HUDEP-2 (cell line): ENCODE measurements around the gene ELMOD2.
A peak's percentile ranks its signal among the peaks of the same experiment; 100 is the strongest.
"Not testable (repeated sequence)": the region's sequence is repeated elsewhere in the genome, so short reads cannot be mapped to it uniquely, and the experiment has no call there.

Experiments used
- DNase-seq, 76 experiments: peaks; one replicate each; lab custom pipeline; 2025; ENCODE audit not compliant: unreplicated experiment in 76 of 76; lab: John Stamatoyannopoulos, UW

ELMOD2 gene, protein sequence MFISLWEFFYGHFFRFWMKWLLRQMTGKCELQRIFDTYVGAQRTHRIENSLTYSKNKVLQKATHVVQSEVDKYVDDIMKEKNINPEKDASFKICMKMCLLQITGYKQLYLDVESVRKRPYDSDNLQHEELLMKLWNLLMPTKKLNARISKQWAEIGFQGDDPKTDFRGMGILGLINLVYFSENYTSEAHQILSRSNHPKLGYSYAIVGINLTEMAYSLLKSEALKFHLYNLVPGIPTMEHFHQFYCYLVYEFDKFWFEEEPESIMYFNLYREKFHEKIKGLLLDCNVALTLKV

GRCh38 chr4:140523857-140524742 lies at the start of gene ELMOD2:
Gene ELMOD2, plus strand, starts transcription at chr4:140524168. Its CDS starts 1,261 bp downstream, at chr4:140525429.
- DNase-seq: peak; percentile 11 to 98 (median 94)

DNA sequence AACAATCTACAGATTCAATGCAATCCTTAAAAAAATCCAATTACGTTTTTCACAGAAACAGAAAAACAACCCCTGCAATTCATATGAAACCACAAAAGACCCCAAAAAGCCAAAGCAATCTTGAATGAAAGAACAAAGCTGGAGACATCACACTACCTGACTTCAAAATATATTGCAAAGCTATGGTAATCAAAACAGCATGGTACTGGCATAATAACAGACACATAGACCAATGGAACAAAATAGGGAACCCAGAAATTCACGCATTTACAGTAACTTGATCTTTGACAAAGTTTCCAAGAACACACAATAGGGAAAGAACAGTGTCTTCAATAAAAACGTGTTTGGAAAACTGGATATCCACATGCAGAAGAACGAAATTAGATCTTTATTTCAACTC lies 40.5 kb upstream of the ELMOD2 start:
- DNase-seq: no peak

- DNase-seq: no peak
Measured at GRCh38 chr4:140485939-140486338, 38.0 kb upstream of the ELMOD2 start.

GRCh38 chr4:140497405-140497746 lies 26.6 kb upstream of the ELMOD2 start:
- DNase-seq: no peak

GRCh38 chr4:140497747-140498636 lies 26.0 kb upstream of the ELMOD2 start, which contains the start of gene MGAT4D:
Gene MGAT4D, minus strand, starts transcription at chr4:140498293. Its CDS starts 71 bp downstream, at chr4:140498222.
- DNase-seq: no peak

DNA sequence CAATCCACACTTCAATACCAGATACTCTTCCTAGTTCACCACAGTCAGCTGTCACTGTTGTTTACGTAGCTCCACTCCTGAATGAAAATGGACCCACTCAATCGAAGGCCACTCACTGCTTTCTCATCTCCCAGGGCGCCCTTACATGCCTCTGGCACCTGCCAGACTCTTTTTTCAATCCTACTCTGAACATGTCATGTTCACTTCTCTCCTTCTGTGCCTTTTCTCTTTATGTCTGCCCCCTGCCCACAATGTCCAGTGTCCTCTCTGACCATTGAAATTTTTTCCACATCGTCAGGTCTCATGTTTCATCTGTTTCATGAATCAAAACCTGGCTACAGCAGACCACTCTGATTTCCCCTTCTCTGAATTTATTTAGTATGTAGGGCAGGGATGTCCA lies 24.6 kb upstream of the ELMOD2 start:
- no peak for DNase-seq

- no peak for DNase-seq
Measured at GRCh38 chr4:140504261-140504660, 19.7 kb upstream of the ELMOD2 start.

GRCh38 chr4:140513765-140514164 lies 10.2 kb upstream of the ELMOD2 start:
- not testable (repeated sequence) for DNase-seq

GRCh38 chr4:140515423-140515822 lies 8.5 kb upstream of the ELMOD2 start:
- no peak for DNase-seq

DNA sequence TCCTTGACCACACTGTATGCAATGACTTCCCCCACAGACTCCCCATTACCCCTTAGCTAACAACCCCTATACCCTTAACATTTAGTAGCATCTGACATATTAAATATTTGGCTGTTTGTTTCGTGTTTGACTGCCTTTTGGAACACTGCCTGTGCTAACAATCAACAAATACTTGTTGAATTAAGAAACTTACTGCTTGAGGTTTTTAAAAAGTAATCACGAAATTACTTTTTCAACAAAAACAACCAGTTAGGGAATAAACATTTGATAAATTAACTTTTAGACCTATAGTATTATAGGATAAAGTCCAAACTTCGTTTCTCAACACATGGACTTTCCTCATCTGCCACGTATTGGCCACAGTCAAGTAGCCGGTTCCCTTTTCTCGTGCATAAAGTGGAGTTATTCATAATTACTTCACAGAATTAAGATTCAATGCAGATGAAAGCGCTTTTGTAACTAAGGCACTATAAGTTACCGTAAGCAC lies 555 bp upstream of the ELMOD2 start:
- DNase-seq: no peak

DNA sequence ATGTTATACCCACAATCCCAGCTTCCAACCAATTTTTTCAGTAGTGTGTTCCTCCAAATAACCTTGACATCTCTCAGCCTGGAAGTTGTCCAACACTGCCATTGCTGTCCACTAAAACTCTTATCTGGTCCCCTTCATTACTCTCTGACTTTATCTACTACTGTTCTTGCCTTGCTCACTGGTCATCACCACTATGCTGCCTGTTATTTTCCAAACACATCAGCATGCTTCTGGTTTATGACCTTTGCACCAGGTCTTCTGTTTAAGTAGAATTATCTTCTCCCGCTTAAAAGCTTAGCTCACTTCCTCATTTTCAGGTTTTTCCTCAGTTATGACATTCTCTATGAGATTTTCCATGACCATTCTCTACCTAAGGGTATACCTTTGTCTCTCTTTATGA lies 5.5 kb downstream of the ELMOD2 start:
- DNase-seq: peak in 18 of 76 experiments; percentile 0 to 65 (median 12)

GRCh38 chr4:140533951-140534480 lies 10.0 kb downstream of the ELMOD2 start:
- no peak for DNase-seq

- no peak for DNase-seq
Measured at GRCh38 chr4:140556372-140557085, 32.6 kb downstream of the ELMOD2 start.

DNA sequence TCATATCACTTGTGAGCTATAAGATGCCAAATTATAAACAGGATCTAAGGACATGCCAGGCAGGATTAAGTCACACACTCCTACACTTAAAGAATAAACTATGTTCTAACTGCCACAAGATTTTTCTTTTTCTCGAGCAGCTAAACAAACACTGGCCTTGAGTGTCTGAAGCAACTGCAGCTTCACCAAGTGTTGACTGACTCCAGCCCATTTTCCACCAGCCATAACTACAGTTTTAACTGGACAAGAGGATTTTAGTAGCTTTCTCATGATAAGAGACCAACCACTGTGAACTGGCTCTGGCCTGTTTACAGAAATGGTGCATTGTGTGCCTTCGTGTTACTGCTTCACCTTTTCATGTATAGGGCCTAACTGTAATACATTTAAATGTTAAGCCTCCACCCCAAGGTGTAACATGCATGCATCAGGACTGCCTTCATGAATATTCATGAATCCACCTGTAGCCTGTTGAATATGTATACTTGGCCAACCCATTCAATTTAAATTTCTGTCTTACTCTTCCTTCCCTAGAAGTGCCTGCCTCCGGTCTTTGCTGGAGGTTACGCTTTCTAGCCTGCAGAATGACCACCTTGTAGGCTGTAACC lies 34.0 kb downstream of the ELMOD2 start:
- DNase-seq: no peak

- DNase-seq: no peak
Measured at GRCh38 chr4:140559696-140560095, 35.7 kb downstream of the ELMOD2 start.

DNA sequence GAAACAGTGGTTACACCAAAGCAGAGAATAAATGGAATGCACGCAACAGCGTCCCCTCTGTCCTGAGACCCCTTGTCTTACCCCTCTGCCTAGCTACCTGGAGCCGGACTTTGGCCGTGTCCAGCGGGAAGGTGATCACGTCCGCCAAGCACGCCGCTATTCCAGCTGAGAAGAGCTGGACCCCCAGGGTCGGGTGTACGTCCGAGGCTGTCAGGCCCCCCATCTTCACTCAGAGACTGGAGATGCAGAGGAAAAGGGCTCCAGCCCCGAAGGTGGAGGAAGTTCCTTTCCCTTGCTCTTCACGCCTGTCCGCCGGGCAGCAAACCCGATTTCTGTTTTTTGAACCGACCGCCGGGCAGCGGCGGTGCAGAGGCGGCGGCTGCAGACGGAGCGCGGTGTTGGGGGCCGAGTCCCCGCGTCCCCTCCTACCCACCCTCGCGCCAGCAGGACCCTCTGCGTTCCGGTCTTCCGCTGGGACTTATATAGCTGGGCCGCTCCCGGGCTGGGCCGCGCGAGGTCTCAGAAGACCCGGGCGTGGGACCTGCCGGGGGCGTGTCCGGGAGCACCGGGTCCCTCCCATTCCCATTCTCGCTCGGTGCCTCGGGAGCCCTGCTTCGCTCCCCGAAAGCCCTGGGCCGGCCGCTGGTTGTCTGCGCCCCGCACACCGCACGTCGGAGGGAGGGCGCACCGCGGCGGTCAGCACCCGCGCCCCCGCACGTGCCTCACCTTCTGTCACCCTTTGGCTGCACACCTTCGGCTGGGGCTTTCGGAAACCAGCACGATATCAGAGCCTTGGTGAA lies 44.7 kb downstream of the ELMOD2 start, which contains the start of gene UCP1:
Gene UCP1 (minus strand): TSS at position 455 of the 800 bp plus-strand sequence. CDS start 232 bp downstream, at position 223.
- DNase-seq: peak in 2 of 76 experiments; percentile 0 to 1

GRCh38 chr4:140569307-140569638 lies 45.3 kb downstream of the ELMOD2 start:
- DNase-seq: no peak

- DNase-seq: no peak
Measured at GRCh38 chr4:140571620-140572019, 47.7 kb downstream of the ELMOD2 start.

GRCh38 chr4:140575489-140575888 lies 51.5 kb downstream of the ELMOD2 start:
- DNase-seq: no peak
